Prostate gland (tissue), 2 donors: ENCODE results near the gene ALKBH2.

Experiments used
- CTCF ChIP-seq, 4 experiments: fragments of 200-600 bp in 2 of 4; fragments of 450-650 bp in 2 of 4; sonication (generic) in 2 of 4; IDR thresholded peaks; 1 replicate in 3 of 4; 2 replicates in 1 of 4; pipeline ENCODE4 v1.5.1; 2016 to 2019; ENCODE audit warnings: antibody characterized with exemption in 4 of 4, mild to moderate bottlenecking in 2 of 4, moderate library complexity in 2 of 4
- POLR2A ChIP-seq: fragments of 450-650 bp; IDR thresholded peaks from one replicate; pipeline ENCODE4 v1.6.1; 2016; ENCODE audit warnings: antibody characterized with exemption, mild to moderate bottlenecking
- POLR2AphosphoS5 ChIP-seq: sonication (generic); formaldehyde crosslinking; IDR thresholded peaks from one replicate; pipeline ENCODE4 v1.6.1; 2017; ENCODE audit warnings: antibody characterized with exemption

- TF ChIP-seq CTCF (IDR thresholded peaks at IDR 0.05) (no peak), POLR2A (no peak), POLR2AphosphoS5 (no peak)
Measured at GRCh38 chr12:109057376-109057775, 35.9 kb downstream of the ALKBH2 start.
